Fibroblast of the conjunctiva (primary cell): Measurements from ENCODE around the gene RPS6KA2.

Experiments
- DNase-seq: peaks from one replicate; pipeline ENCODE4 v3.0.0-alpha.2; 2010; ENCODE audit warnings: low read depth

RPS6KA2 gene

GRCh38 chr6:166572370-166573261, 54.4 kb downstream of the RPS6KA2 start:
- no peak for DNase-seq

- DNase-seq, result no peak
Observed at GRCh38 chr6:166570929-166571713, 55.9 kb downstream of the RPS6KA2 start.

DNA sequence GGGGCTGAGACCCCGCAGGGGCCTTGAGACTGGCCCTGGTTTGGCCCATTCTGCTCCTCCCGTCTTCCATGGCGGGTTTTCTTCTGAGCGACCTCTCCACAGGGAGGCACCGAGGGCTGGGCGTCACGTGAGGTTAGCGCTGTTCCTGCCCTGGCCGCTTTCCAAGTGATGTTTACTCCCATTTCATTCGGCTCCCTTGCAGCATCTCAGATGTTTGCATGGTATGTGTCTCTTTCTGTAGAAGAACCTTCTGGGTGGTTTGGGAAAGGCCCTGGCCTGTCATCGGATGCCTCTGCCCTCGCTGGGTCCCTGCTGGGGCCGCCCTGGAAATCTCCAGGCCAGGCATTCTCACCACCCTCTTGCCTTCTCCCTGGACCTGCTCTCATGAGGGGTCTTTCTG, 57.8 kb downstream of the RPS6KA2 start:
- no peak for DNase-seq

DNA sequence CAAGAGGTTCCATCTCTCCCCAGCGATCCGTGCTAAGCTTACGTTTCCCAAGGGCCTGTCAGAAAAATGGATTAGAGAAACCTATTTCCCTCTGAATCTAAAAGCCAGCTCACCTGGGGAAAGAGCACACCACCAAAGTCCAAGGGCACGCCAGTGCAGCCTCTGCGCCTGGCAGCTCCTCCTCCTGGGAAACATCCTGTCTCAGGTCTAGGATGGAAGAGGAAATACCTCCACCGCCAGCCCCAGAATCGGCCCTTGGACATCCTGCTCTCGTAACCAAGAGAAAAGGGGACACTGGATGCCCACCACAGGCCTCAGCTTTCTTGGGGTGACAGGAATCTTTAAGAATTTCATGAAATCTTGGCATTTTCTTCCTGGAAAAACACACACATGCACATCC, 59.2 kb downstream of the RPS6KA2 start:
- DNase-seq, result no peak

DNA sequence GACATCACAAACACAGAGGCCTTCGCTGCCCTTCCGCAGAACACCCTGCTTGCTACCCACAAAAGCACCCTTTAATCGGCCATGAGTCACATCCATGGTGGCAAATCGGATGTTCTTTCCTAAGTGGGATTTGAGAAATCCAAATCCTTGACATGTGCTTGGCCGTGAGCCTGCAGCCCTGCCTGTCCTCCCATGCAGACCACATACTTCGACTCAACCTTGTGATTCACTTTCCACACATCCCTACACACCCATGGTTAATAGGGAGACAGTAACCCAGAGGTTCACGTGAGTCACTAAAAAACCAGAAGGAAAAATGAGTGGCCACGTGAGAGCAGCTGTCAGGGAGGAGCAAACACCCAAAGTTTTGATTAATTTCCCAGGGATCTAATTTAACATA, 59.9 kb downstream of the RPS6KA2 start:
- DNase-seq, result peak; percentile 87

GRCh38 chr6:166566026-166567011, 60.7 kb downstream of the RPS6KA2 start:
- no peak for DNase-seq

GRCh38 chr6:166565084-166565967, 61.7 kb downstream of the RPS6KA2 start:
- DNase-seq, result no peak

DNA sequence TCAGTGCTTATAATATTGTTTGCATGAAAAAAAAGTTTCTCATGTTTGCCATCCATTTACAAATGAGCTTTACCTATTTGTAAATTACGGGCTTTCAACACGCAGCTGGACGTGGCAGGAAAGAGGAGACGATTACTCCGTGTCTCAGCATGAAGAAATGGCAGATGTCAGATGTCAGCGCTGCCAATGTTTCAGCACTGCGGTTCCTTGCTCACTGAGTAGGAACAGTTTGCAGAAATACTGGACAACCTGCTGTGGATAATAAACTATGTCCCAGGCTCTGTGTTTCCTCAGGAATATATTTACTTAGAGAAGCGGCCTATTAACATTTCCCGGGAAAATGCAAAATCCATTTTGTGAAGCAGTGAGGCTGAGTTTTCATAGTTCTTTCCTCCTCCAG, 63.2 kb downstream of the RPS6KA2 start:
- no peak for DNase-seq

DNA sequence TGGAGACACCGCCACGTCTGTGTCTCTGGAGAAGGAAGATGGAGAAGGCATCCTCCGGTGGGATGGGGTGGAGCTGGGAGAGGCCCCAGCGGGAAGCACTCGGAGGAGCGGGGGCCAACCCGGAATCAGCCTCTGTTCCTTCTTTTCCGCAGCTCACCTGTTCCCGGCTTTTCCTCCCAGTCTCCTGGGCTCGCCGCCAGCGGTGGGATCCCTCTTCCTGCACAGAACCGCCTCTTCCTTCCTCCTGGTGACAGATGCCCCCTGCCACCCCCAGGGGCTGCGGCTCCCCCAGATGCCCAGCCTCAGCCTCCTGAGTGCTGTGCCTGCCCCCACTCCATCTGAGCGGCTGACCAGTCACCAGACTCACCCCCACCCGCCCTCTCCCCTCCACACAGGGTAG, 63.9 kb downstream of the RPS6KA2 start:
- no peak for DNase-seq

DNA sequence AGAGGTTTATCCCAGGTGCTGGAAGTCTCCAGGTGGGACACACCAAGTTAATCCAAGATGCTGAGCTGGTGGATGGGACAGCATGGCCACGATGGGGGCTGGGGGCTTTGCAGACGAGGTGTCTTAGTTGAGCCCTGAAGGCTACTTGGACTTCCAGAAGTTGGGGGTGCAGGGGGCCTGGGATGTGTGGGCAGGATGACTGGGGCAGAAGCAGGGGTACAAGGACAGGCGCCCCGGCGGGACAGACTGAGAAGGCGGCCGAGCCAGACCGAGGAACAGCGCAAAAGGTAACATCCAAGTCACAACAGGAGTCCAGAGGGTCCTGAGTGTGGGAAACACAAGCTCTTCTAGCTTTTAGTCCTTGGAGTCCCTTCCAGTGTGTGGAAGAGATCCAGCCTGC, 64.3 kb downstream of the RPS6KA2 start:
- DNase-seq, result no peak

DNA sequence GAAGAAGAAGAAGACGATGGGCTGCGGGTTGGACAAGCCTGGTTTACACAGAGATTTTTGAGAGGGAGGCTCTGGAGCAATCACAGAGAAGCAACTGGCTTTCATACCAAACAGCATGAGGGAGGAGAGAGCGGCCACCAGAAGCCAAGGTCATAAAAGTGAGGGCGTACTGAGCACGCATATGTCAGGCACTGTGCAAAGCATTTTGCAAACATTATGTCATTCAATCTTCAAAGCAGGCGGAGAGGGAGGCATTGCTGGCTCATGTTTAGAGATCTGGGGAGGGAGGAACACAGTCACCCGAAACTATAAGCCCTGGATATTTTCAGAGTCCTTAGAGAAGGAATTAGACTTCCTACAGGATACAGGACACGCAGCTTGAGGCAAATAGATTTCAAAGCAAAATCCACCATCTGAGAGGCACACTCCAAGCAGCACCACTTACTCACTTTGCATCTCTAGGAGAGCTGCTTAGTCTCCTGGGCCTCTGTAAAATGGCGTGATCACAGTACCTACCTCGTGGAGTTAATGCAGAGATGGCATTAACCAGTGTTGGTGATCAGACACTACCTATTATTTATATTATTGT, 65.2 kb downstream of the RPS6KA2 start:
- DNase-seq, result no peak

DNA sequence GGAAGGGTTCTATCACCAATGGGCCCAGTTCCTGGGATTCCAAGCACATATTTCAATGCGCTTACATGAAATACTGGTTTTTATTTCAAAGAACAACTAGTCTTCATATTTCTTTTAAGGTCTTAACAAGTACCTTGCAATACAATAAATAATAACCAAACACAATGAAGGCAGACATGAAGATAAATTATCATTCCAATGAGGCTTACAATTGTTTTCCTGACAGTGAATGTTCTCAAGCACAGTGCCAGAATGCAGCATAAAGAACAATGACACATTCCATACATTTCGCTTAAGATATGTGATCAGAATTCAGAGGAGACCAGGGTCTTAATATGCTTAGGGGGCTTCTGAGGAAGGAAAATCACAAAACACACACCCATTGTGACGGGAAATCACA, 66.8 kb downstream of the RPS6KA2 start:
- DNase-seq, result no peak

DNA sequence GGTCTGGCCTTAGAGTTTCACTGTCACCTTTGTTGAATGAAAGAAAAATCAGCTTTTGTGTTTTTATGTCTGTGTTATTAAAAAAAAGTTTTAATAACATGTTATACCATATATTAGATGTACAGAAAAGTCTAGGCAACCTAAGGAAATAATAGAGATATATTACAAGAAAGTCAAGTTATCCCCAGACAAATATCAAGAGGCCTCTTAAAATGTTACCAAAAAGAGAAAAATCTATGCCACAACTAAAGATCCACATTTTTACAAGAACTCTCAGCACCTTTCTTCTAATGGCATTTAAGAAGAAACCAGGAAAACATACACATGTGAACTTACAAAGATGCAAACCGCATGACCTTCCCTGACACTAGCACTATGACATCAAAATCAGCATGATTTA, 67.4 kb downstream of the RPS6KA2 start:
- no peak for DNase-seq

- no peak for DNase-seq
Observed at GRCh38 chr6:166559211-166559610, 67.8 kb downstream of the RPS6KA2 start.

DNA sequence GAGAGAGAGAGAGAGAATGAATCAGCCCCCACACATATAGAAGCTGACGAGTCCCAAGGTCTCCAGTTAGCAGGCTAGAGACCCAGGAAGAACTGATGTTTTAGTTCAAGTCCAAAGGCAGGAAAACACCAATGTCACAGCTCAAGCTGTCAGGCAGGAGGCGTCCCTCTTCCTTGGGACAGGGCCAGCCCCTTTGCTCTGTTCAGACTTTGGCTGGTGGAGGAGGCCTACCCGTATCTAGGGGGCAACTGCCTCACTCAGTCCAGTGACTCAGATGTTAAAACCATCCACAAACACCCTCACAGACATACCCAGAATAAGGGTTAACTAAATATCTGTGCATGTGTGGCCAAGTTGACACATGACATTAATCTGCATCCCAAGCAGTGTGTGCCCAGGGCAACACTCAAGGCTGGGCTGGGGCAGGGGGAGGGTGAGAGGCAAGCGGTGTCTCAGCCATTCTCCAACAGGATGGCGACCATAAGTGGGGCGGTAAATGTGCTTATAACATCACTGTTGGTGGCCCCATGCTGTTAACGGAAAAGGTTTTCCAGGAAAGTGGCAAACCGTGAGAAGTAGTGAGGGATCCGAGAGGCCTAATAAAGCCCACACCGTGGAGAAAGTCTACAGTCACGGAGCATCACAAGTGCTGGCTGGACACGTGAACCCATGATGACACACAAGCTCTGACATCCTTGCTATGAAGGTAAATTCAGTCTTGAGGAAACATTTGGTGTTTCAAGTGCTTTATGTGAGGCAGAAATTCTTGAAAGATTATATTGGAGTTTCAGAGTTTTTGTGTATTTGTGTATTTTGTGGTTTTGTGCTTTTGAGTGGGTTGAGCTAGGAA, 68.7 kb downstream of the RPS6KA2 start:
- no peak for DNase-seq

GRCh38 chr6:166556863-166557322, 70.2 kb downstream of the RPS6KA2 start:
- peak; percentile 92 for DNase-seq

DNA sequence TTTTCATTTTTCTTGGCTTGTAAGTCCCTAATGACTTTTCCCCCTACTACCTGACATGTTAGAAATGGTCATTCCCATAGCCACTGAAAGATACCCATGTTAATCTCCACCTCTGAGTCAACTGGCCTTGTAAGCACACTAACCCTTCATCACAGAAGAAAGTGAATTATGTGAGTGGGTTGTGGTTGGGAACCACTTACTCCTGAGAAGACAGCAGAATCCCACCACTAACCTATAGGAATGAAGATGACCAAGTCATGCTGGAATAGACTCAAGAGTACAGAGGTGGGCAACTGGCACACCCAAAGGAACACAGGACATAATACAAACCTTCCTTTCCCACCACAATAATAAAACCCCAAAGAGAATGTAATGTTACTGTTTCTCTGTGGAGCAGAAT, 70.7 kb downstream of the RPS6KA2 start:
- DNase-seq, result no peak

- DNase-seq, result no peak
Observed at GRCh38 chr6:166555086-166555485, 72.0 kb downstream of the RPS6KA2 start.

- DNase-seq, result no peak
Observed at GRCh38 chr6:166554316-166554715, 72.7 kb downstream of the RPS6KA2 start.
